ENCODE data around the gene ACTL7B.
"Not testable (repeated sequence)": the region's sequence is repeated elsewhere in the genome, so short reads cannot be mapped to it uniquely, and the experiment has no call there.

Gene ACTL7B, protein sequence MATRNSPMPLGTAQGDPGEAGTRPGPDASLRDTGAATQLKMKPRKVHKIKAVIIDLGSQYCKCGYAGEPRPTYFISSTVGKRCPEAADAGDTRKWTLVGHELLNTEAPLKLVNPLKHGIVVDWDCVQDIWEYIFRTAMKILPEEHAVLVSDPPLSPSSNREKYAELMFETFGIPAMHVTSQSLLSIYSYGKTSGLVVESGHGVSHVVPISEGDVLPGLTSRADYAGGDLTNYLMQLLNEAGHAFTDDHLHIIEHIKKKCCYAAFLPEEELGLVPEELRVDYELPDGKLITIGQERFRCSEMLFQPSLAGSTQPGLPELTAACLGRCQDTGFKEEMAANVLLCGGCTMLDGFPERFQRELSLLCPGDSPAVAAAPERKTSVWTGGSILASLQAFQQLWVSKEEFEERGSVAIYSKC

DNA sequence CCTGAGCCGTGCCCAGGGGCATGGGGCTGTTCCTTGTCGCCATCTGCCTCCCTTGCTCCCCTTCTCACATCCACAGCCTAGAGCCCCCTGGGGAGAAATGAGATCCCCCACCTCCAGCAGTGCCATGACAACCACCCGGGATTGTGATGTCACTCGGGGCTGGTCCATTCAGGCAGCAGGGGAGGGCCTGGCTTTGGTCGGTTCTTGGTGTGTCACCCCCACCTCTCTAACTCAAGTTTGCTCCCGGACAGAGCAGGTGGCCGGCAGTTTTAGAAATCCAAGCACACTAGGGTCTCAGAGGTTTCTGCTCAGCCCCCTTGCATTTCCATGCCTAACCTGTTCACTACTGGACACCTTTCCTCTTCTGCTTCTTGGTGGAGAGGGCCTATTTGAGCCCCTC lies at the start of gene ACTL7B:
Gene ACTL7B (minus strand): TSS at position 99 of the 400 bp plus-strand sequence. CDS start 56 bp downstream, at position 43.
- no peak for FAIRE-seq
- no peak for DNase-seq (ENCODE audit: insufficient read length, low spot score)
- TF ChIP-seq, protein P1, sequence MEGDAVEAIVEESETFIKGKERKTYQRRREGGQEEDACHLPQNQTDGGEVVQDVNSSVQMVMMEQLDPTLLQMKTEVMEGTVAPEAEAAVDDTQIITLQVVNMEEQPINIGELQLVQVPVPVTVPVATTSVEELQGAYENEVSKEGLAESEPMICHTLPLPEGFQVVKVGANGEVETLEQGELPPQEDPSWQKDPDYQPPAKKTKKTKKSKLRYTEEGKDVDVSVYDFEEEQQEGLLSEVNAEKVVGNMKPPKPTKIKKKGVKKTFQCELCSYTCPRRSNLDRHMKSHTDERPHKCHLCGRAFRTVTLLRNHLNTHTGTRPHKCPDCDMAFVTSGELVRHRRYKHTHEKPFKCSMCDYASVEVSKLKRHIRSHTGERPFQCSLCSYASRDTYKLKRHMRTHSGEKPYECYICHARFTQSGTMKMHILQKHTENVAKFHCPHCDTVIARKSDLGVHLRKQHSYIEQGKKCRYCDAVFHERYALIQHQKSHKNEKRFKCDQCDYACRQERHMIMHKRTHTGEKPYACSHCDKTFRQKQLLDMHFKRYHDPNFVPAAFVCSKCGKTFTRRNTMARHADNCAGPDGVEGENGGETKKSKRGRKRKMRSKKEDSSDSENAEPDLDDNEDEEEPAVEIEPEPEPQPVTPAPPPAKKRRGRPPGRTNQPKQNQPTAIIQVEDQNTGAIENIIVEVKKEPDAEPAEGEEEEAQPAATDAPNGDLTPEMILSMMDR (IDR thresholded peaks at IDR 0.05; ENCODE audit: insufficient read depth, missing control alignments): no peak

DNA sequence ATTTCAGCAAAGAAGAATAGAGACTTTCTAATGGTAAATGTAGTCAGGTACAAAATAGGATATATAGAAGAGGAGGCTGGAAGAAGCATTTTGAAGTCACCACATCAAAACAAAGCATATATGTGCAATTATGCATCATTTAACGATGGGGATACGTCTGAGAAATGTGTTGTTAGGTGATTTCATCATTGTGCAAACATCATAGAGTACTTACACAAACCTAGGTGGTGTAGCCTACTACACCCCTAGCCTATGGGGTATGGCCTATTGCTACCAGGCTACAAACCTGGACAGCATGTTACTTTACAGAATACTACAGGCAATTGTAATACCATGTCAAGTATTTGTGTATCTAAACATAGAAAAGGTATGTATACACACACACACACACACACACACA lies 49.7 kb upstream of the ACTL7B start:
- FAIRE-seq (no peak), DNase-seq (ENCODE audit: insufficient read length, low spot score) (no peak)
- TF ChIP-seq, protein P1 (IDR thresholded peaks at IDR 0.05; ENCODE audit: insufficient read depth, missing control alignments): no peak

DNA sequence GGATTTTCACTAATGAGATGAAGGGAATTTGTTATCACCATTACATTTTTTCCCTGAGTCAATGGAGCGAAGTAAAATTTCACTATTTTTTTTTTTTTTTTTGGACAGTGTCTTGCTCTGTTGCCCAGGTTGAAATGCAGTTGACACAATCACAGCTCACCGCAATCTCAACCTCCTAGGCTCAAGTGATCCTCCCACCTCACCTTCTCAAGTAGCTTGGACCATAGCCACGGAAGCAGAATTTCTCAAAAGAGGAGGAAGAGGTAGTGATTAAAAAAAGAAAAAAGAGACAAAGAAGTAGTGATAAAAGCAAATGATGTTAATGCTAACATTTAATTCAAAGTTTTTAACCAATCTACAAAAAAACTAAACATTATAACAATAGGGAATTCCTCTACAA lies 48.4 kb upstream of the ACTL7B start:
- DNase-seq (ENCODE audit: insufficient read length, low spot score): no peak
- no peak for FAIRE-seq
- TF ChIP-seq, protein P1 (IDR thresholded peaks at IDR 0.05; ENCODE audit: insufficient read depth, missing control alignments): no peak

DNA sequence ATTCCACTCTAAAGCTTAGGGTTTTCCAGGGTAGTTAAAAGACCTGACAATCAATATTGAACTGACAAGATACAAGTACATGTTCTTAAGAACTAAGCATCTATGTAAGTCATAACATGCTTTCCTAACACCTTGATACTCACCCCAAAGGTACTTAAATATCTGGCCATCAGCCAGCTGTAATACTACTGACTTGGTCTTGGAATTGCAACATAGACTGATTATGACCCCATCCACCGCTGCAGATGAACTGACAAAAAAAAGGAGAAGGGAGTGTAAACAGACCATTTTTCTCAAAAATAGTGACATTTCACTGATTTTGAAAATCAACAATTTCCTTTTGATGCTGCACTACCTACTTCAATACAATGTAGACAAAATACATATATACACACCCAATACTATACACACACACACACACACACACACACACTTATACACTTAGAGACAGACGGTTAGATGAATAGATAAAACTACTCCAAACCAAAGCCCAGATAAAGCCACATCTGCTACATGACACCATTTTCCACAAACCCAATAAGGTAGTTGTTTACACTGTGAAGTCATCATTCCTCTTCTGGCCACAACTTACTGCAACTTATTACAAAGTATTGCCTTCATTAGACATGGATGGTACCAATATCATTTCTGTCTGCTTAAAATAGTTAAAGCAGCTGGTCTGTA lies 47.8 kb upstream of the ACTL7B start:
- FAIRE-seq: no peak
- no peak for DNase-seq (ENCODE audit: insufficient read length, low spot score)
- TF ChIP-seq, protein P1 (IDR thresholded peaks at IDR 0.05; ENCODE audit: insufficient read depth, missing control alignments): no peak

DNA sequence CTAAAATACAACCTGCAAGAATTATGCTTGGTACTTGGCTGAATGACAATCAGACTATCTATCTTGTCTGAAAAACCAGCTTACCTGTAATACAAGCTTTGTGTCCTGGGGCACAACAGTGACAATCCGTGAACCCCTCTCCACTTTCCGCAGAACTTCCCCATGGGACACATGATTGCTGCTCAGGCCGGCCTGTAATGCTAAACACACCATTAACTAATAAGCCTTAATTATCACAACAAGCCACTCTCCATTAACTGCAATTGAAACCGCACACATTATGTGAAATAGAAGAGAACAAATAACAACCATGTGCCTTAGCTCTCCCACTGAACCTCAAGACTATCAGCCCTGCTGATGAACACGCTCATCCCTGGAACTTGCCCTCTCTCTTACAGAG lies 44.4 kb upstream of the ACTL7B start:
- FAIRE-seq: no peak
- no peak for DNase-seq (ENCODE audit: insufficient read length, low spot score)
- TF ChIP-seq, protein P1 (IDR thresholded peaks at IDR 0.05; ENCODE audit: insufficient read depth, missing control alignments): no peak

DNA sequence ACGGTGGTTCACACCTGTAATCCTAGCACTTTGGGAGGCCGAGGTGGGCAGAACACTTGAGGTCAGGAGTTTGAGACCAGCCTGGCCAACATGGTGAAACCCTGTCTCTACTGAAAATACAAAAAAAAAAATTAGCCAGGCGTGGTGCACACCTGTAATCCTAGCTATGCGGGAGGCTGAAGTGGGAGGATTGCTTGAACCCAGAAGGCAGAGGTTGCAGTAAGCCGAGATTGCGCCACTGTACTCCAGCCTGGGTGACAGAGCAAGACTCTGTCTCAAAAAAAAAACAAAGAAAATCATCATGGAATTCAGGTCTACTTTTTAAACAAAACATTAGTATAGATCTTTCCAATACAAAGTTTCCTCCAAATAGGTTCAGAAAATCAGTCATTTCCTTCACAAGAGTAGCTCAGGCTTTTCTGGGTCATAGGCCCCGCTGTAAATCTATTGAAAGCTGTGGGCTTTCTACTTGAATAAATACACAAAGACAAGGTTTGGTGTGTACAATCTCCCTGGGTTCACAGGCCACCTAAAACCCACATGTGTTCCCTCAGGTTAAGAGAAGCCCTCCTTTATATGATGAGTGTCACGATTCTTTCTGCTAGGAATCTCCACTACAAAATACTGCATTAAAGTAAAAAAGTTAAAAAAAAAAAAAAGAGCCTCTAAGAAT lies 43.4 kb upstream of the ACTL7B start:
- not testable (repeated sequence) for FAIRE-seq; DNase-seq (ENCODE audit: insufficient read length, low spot score)

DNA sequence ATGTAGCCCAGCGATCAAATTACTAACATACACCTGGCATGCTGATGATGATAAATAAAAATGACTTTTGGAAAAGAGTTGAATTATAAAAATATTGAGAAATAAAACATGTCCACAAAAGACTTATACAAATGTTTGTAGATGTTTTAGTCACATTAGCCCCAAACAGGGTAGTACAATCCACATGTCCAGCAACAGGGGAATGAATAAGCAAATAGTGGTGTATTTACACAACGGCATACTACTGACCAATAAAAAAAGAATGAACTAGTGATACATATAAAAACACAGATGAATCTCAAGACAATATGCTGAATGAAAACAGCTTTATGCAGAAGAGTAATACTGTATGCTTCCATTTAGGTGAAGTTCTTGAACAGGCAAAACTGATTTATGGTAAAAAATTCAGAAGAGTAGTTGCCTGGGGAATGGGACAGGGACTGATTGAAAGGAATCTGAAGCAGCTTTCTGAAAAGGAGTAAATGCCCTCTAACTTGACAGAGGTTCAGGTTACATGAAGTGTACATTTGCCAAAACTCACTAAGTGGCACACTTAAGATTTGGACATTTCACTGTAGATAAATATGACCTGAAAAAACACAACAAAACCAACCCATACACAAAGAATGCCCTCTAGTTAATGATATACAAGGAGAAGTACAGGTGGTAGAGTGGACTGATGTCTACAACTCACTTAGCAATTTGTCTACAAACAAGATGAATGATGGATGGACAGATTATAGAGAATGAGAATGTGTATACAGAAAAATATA lies 41.7 kb upstream of the ACTL7B start:
- FAIRE-seq: no peak
- TF ChIP-seq, protein P1 (IDR thresholded peaks at IDR 0.05; ENCODE audit: insufficient read depth, missing control alignments): no peak
- no peak for DNase-seq (ENCODE audit: insufficient read length, low spot score)

Measured in D721Med (cell line).